Epithelial cell of proximal tubule (primary cell): ENCODE data around the gene PIGL. TPM values are rescaled to one million over a fixed set of nuclear protein-coding genes. Genes with fewer than 3 reads are reported as not detected.

Experiments used
- DNase-seq: peaks from one replicate; pipeline ENCODE4 v3.0.0-alpha.2; 2011; ENCODE audit warnings: low read depth
- H3K4me3 ChIP-seq: 2 replicates; pipeline ENCODE4 v1.5.1; 2011; ENCODE audit warnings: low read depth, mild to moderate bottlenecking, low read length
- CTCF ChIP-seq: conservative IDR thresholded peaks from 2 replicates; pipeline ENCODE4 v1.5.1; 2012; ENCODE audit warnings: low read depth, mild to moderate bottlenecking, low read length
- total RNA-seq: library from RNA; depleted of rRNA; stranded (reverse); fragments of >200 nt; gene quantifications from 2 replicates; pipeline ENCODE4 v1.2.3, GENCODE V29; 2015

PIGL gene
- total RNA-seq, 1 donor from 2014 or later: 24.4 TPM

DNA sequence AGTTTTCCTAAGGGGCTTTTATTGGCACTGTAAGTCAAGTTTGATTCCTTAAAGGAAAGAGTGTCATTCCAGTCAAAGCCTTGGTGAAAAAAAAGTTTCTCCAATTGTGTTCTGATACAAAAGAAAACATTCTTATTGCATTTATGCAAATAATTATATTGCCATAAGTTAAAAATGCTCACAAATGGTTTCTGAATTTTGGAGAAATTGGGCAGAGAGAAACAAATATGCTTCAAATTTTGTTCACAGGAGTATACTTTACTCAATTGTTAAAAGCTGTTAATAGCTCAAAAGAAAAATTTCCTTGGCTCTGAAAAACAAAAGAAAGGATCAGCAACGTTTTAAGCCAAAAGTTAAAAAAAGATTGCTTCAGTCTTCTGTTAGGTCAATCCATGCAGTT is 60.2 kb downstream of the PIGL start:
- no peak for TF ChIP-seq CTCF
- DNase-seq: no peak
- no peak overlapping the region for H3K4me3 ChIP-seq

- no peak for TF ChIP-seq CTCF
- H3K4me3 ChIP-seq: no peak overlapping the region
- no peak for DNase-seq
Measured at GRCh38 chr17:16281351-16281750, 64.3 kb downstream of the PIGL start.

DNA sequence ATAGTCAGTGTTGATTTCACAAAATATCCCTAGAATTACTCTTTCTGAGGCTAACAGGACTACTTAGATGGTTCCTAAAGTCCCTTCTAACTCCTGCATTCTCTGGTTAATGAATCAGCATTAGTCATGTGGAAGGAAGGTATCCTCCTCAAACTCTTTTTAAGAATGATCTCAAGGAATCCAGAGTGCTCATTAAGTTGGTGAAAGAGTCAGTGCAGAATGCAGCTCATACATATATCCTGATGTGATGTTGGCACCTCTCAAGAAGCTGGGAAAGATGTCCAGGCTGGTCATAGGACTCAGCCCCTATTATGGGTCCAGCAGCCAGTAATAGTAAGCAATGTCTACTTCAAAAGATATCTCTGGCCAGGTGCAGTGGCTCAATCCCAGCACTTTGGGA is 65.5 kb downstream of the PIGL start:
- no peak overlapping the region for H3K4me3 ChIP-seq
- TF ChIP-seq CTCF: no peak
- DNase-seq: peak; percentile 70

DNA sequence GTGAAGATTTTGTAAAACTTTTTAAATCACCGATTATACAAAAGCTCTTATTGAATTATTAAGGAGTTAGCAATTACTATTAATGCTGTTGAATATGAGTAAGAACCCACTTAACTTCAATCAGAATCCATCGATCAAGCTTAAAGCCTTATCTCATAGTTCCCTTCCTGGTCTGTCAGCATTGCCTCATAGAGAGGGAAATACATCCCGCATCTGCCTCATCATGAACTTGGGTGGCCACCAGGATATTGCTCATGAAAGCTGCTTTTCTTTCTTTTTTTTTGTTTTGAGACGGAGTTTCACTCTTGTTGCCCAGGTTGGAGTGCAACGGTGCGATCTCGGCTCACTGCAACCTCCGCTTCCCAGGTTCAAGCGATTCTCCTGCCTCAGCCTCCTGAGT is 66.7 kb downstream of the PIGL start:
- TF ChIP-seq CTCF: no peak
- H3K4me3 ChIP-seq: no peak overlapping the region
- DNase-seq: no peak

DNA sequence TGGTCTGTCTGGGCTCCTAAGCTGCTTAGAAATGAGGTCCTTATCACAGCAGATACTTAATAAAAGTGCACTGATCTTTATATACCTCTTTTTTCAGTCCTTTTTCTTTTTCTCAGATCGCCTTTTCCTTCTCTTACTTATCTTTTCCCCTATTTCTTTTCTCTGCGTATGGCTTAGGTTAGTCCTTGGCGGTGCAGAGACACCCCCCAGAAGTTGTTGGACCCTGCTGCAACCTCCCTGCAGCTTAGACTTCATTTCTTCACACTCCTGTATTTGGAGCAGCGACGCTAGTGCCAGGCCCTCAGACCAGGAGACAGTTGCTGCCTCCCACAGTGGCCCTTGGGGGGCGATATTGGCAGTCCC is 68.6 kb downstream of the PIGL start:
- H3K4me3 ChIP-seq: peak overlapping the region; percentile 33
- TF ChIP-seq CTCF: peak; percentile 70
- no peak for DNase-seq

DNA sequence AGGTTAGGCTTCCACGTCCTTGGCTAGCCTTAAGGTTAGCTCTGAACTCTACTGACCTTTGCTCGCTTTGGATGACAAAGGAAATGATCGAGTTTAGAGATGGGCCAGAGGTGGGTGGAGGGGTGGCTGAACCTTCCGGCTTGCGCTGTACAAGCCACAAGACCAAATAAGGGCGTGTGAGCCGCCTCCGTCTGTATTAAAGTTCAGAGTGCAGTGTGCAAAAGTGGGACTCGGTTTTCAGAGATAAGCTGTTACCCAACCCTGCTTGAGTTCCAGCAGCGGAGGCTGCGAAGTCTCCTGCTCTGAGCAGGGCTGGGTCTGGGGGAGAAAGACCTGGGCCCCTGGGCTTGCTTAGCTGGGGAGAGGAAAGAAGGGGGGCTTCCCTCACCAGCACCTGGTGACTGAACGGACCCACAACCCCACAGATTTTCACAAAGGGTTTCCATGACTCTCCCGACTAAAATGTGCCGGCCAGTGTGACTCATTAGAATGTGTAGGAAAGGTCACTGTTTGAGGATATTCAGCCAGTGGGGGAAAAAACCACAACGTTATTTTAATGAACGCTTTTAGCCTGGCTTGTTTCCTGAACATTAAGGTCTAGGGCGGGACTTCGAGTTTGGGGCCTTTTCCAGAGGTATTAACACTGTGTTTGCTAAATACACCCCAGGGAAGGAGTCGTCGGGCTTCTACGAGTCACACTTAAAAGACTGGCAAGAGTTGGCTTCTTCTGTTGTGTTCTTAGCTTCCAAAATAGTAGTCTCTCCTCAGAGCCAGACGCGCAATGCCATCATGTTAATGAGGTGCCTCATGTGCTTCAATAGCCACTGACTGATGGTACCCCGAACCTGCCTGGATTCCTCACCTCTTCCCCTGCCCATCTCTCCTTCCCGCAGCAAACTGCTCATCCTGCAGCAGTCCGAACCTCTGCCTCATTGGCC is 69.3 kb downstream of the PIGL start:
- DNase-seq: peak; percentile 90
- H3K4me3 ChIP-seq: peak overlapping the region; percentile 33
- TF ChIP-seq CTCF: no peak
